Globus pallidus (tissue), 1 donor: Measurements from ENCODE around the gene AGAP1.

ENCODE experiments used
- DNase-seq: peaks from one replicate; pipeline ENCODE4 v3.0.0-alpha.2; 2015; ENCODE audit warnings: low spot score

AGAP1 gene

GRCh38 chr2:236173729-236174607, 680.1 kb downstream of the AGAP1 start:
- DNase-seq: no peak

- DNase-seq: no peak
Measured at GRCh38 chr2:236175548-236176150, 681.8 kb downstream of the AGAP1 start.

GRCh38 chr2:236176417-236176816, 682.6 kb downstream of the AGAP1 start:
- no peak for DNase-seq

- no peak for DNase-seq
Measured at GRCh38 chr2:236176951-236177350, 683.1 kb downstream of the AGAP1 start.

GRCh38 chr2:236177604-236177966, 683.7 kb downstream of the AGAP1 start:
- DNase-seq: no peak

- no peak for DNase-seq
Measured at GRCh38 chr2:236177967-236178889, 684.4 kb downstream of the AGAP1 start.

GRCh38 chr2:236178890-236179235, 685.0 kb downstream of the AGAP1 start:
- no peak for DNase-seq

GRCh38 chr2:236179236-236180075, 685.6 kb downstream of the AGAP1 start:
- DNase-seq: no peak

GRCh38 chr2:236180076-236180816, 686.4 kb downstream of the AGAP1 start:
- no peak for DNase-seq

- DNase-seq: peak; percentile 50
Measured at GRCh38 chr2:236180831-236181453, 687.1 kb downstream of the AGAP1 start.
